OCI-LY1 (cell line): ENCODE data around the gene RXFP2.

Source experiments
- EZH2 ChIP-seq: fragments of 200-600 bp; sonication (generic), shearing (Covaris generic); IDR thresholded peaks from 2 replicates; pipeline ENCODE4 v1.8.0; 2017; ENCODE audit warnings: borderline replicate concordance, mixed run types, mild to moderate bottlenecking, antibody characterized with exemption, low read length, moderate library complexity, mixed read lengths
- TF ChIP-seq, protein P1 (sequence below): fragments of 200-600 bp; sonication (generic), shearing (Covaris generic); IDR thresholded peaks from 2 replicates; pipeline ENCODE4 v1.5.1; 2017; ENCODE audit warnings: mild to moderate bottlenecking, antibody characterized with exemption, low read length, moderate library complexity, mixed read lengths

DNA sequence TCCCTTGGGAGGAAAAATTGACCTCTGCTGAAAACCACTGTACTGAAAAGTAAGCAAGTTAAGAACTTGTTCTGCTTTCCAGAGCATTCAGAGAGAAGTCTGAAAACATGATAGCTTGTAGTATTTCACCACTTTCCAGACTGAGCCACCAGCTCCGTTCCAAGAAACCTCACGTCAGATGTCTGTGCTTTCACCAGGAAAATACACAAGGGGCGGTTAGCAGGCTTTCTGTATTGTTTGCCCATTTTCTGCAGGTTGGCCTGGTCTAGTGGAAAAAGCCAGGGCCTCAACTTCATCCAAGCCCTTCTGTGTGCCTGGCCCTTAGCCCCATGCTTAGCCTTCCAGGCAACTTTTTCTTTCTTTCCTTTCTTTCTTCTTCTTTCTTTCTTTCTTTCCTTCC, 36.4 kb downstream of the RXFP2 start:
- TF ChIP-seq, protein P1, sequence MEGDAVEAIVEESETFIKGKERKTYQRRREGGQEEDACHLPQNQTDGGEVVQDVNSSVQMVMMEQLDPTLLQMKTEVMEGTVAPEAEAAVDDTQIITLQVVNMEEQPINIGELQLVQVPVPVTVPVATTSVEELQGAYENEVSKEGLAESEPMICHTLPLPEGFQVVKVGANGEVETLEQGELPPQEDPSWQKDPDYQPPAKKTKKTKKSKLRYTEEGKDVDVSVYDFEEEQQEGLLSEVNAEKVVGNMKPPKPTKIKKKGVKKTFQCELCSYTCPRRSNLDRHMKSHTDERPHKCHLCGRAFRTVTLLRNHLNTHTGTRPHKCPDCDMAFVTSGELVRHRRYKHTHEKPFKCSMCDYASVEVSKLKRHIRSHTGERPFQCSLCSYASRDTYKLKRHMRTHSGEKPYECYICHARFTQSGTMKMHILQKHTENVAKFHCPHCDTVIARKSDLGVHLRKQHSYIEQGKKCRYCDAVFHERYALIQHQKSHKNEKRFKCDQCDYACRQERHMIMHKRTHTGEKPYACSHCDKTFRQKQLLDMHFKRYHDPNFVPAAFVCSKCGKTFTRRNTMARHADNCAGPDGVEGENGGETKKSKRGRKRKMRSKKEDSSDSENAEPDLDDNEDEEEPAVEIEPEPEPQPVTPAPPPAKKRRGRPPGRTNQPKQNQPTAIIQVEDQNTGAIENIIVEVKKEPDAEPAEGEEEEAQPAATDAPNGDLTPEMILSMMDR: no peak
- no peak for TF ChIP-seq EZH2
